Neural cell (in vitro differentiated cells): ENCODE data around the gene NCR3LG1. TPM values are rescaled to one million over a fixed set of nuclear protein-coding genes. Genes with fewer than 3 reads are reported as not detected.

ENCODE experiments used
- H2AFZ ChIP-seq: fragments of 200-600, 300-800 bp; sonication (generic), shearing (Covaris generic); 2 replicates; pipeline ENCODE4 v1.6.0; 2014; ENCODE audit warnings: low read depth, mild to moderate bottlenecking, antibody characterized with exemption, low read length, moderate library complexity
- H3F3A ChIP-seq: fragments of 200-600 bp; shearing (Covaris generic); 2 replicates; pipeline ENCODE4 v1.6.1; 2016; ENCODE audit warnings: mild to moderate bottlenecking, moderate library complexity, mixed read lengths, antibody characterized with exemption, low read length; ENCODE audit not compliant: insufficient read depth, poor library complexity, severe bottlenecking
- H3K27ac ChIP-seq: fragments of 200-600, 300-800 bp; sonication (generic), shearing (Covaris generic); 2 replicates; pipeline ENCODE4 v1.5.1; 2014; ENCODE audit warnings: mild to moderate bottlenecking, low read length, moderate library complexity
- H3K27me3 ChIP-seq: fragments of 300-800, 200-600 bp; sonication (generic), shearing (Covaris generic); 2 replicates; pipeline ENCODE4 v1.6.0; 2014; ENCODE audit warnings: mild to moderate bottlenecking, low read depth, low read length, moderate library complexity; ENCODE audit not compliant: insufficient read depth
- H3K36me3 ChIP-seq: fragments of 300-800, 200-600 bp; sonication (generic), shearing (Covaris generic); 2 replicates; pipeline ENCODE4 v1.5.1; 2014; ENCODE audit warnings: mild to moderate bottlenecking, antibody characterized with exemption, low read length, moderate library complexity; ENCODE audit not compliant: insufficient read depth
- H3K4me2 ChIP-seq: fragments of 300-800, 200-600 bp; sonication (generic), shearing (Covaris generic); 2 replicates; pipeline ENCODE4 v1.6.0; 2014; ENCODE audit warnings: mild to moderate bottlenecking, low read length
- H3K4me3 ChIP-seq: fragments of 300-800, 200-600 bp; sonication (generic), shearing (Covaris generic); 2 replicates; pipeline ENCODE4 v1.5.1; 2014; ENCODE audit warnings: mild to moderate bottlenecking, low read length, moderate library complexity
- H3K79me2 ChIP-seq: fragments of 200-600 bp; shearing (Covaris generic); replicated peaks from 2 replicates; pipeline ENCODE4 v1.6.0; 2014; ENCODE audit warnings: mild to moderate bottlenecking, low read length, moderate library complexity; ENCODE audit not compliant: insufficient read depth
- H3K9ac ChIP-seq: fragments of 300-800, 200-600 bp; sonication (generic), shearing (Covaris generic); 2 replicates; pipeline ENCODE4 v1.6.1; 2016; ENCODE audit warnings: mild to moderate bottlenecking, low read length, mixed read lengths
- H3K9me2 ChIP-seq: fragments of 200-600 bp; shearing (Covaris generic); 2 replicates; pipeline ENCODE4 v1.6.1; 2016; ENCODE audit warnings: mild to moderate bottlenecking, low read length, mixed read lengths; ENCODE audit not compliant: insufficient read depth
- H3K9me3 ChIP-seq: fragments of 200-600, 300-800 bp; sonication (generic), shearing (Covaris generic); 2 replicates; pipeline ENCODE4 v1.6.1; 2016; ENCODE audit warnings: mild to moderate bottlenecking, mixed run types, low read length, moderate library complexity, mixed read lengths
- H4K20me1 ChIP-seq: fragments of 200-600 bp; shearing (Covaris generic); 2 replicates; pipeline ENCODE4 v1.6.1; 2016; ENCODE audit warnings: mild to moderate bottlenecking, mixed run types; ENCODE audit not compliant: insufficient read depth
- EP300 ChIP-seq: fragments of 450-650 bp; conservative IDR thresholded peaks from 2 replicates; pipeline ENCODE4 v1.6.1; 2014; ENCODE audit warnings: antibody characterized with exemption, mild to moderate bottlenecking, moderate library complexity; ENCODE audit not compliant: poor library complexity, severe bottlenecking
- EZH2 ChIP-seq: fragments of 200-600, 300-800 bp; shearing (Covaris generic), sonication (generic); IDR thresholded peaks from 2 replicates; pipeline ENCODE4 v1.6.1; 2014; ENCODE audit warnings: antibody characterized with exemption, low read length, borderline replicate concordance, mild to moderate bottlenecking; ENCODE audit not compliant: insufficient read depth, poor library complexity, severe bottlenecking
- MXI1 ChIP-seq: fragments of 450-650 bp; conservative IDR thresholded peaks from 2 replicates; pipeline ENCODE4 v1.6.1; 2014; ENCODE audit warnings: antibody characterized with exemption, mild to moderate bottlenecking; ENCODE audit not compliant: poor library complexity, severe bottlenecking
- POLR2AphosphoS5 ChIP-seq: IDR thresholded peaks from 2 replicates; pipeline ENCODE4 v1.6.1; 2012
- RAD21 ChIP-seq: fragments of 450-650 bp; conservative IDR thresholded peaks from 2 replicates; pipeline ENCODE4 v1.6.1; 2014; ENCODE audit warnings: antibody characterized with exemption, mild to moderate bottlenecking, moderate library complexity
- SMC3 ChIP-seq: fragments of 450-650 bp; conservative IDR thresholded peaks from 2 replicates; pipeline ENCODE4 v1.6.1; 2014; ENCODE audit warnings: antibody characterized with exemption, mild to moderate bottlenecking, moderate library complexity; ENCODE audit not compliant: poor library complexity
- TAF1 ChIP-seq: IDR thresholded peaks from 2 replicates; pipeline ENCODE4 v1.6.1; 2012; ENCODE audit warnings: low read depth
- polyA plus RNA-seq: library from polyadenylated mRNA; depleted of rRNA; stranded (reverse); fragments of >200 nt; gene quantifications from 2 replicates; pipeline ENCODE4 v1.2.3, GENCODE V29; 2014
- TF ChIP-seq, protein P1 (sequence below): fragments of 450-650 bp; IDR thresholded peaks from 2 replicates; pipeline ENCODE4 v1.5.1; 2014; ENCODE audit warnings: antibody characterized with exemption, mild to moderate bottlenecking, moderate library complexity; ENCODE audit not compliant: poor library complexity, severe bottlenecking
- TF ChIP-seq, protein P2 (sequence below): IDR thresholded peaks from 2 replicates; pipeline ENCODE4 v1.6.1; 2012; ENCODE audit warnings: borderline replicate concordance

NCR3LG1 gene
- polyA plus RNA-seq, 1 donor from 2014 or later = 3.1 TPM

DNA sequence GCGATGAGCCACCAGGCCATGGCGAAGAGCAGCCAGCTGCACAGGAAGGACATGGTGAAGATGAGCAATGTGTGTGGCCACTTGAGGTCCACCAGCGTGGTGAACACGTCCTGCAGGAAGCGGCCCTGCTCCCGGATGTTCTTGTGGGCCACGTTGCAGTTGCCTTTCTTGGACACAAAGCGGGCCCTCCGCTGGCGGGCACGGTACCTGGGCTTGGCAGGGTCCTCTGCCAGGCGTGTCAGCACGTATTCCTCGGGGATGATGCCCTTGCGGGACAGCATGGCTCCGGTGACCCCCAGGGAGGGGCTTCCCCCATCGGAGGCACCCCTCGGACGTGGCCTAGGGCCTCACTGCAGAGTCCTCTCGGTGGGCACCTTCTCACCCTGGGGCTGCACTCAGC lies 36.2 kb downstream of the NCR3LG1 start:
- no peak overlapping the region for H2AFZ ChIP-seq
- H3K27ac ChIP-seq = no peak overlapping the region
- no peak overlapping the region for H3K4me3 ChIP-seq
- no peaks in the 10 kb centered on the region for H3K27me3 ChIP-seq
- no peaks in the 10 kb centered on the region for H3K9me2 ChIP-seq
- H3F3A ChIP-seq = no peaks in the 10 kb centered on the region
- H3K4me2 ChIP-seq = no peak overlapping the region
- no peaks in the 10 kb centered on the region for H3K9me3 ChIP-seq
- no peaks in the 10 kb centered on the region for H4K20me1 ChIP-seq
- H3K79me2 ChIP-seq = no peaks in the 10 kb centered on the region
- no peak overlapping the region for H3K9ac ChIP-seq
- TF ChIP-seq, protein P1, sequence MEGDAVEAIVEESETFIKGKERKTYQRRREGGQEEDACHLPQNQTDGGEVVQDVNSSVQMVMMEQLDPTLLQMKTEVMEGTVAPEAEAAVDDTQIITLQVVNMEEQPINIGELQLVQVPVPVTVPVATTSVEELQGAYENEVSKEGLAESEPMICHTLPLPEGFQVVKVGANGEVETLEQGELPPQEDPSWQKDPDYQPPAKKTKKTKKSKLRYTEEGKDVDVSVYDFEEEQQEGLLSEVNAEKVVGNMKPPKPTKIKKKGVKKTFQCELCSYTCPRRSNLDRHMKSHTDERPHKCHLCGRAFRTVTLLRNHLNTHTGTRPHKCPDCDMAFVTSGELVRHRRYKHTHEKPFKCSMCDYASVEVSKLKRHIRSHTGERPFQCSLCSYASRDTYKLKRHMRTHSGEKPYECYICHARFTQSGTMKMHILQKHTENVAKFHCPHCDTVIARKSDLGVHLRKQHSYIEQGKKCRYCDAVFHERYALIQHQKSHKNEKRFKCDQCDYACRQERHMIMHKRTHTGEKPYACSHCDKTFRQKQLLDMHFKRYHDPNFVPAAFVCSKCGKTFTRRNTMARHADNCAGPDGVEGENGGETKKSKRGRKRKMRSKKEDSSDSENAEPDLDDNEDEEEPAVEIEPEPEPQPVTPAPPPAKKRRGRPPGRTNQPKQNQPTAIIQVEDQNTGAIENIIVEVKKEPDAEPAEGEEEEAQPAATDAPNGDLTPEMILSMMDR = no peak
- TF ChIP-seq, protein P2, sequence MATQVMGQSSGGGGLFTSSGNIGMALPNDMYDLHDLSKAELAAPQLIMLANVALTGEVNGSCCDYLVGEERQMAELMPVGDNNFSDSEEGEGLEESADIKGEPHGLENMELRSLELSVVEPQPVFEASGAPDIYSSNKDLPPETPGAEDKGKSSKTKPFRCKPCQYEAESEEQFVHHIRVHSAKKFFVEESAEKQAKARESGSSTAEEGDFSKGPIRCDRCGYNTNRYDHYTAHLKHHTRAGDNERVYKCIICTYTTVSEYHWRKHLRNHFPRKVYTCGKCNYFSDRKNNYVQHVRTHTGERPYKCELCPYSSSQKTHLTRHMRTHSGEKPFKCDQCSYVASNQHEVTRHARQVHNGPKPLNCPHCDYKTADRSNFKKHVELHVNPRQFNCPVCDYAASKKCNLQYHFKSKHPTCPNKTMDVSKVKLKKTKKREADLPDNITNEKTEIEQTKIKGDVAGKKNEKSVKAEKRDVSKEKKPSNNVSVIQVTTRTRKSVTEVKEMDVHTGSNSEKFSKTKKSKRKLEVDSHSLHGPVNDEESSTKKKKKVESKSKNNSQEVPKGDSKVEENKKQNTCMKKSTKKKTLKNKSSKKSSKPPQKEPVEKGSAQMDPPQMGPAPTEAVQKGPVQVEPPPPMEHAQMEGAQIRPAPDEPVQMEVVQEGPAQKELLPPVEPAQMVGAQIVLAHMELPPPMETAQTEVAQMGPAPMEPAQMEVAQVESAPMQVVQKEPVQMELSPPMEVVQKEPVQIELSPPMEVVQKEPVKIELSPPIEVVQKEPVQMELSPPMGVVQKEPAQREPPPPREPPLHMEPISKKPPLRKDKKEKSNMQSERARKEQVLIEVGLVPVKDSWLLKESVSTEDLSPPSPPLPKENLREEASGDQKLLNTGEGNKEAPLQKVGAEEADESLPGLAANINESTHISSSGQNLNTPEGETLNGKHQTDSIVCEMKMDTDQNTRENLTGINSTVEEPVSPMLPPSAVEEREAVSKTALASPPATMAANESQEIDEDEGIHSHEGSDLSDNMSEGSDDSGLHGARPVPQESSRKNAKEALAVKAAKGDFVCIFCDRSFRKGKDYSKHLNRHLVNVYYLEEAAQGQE = no peak
- TF ChIP-seq EZH2 (no peak), SMC3 (no peak), TAF1 (no peak), POLR2AphosphoS5 (no peak), EP300 (no peak), RAD21 (no peak), MXI1 (no peak)
- H3K36me3 ChIP-seq = no peaks in the 10 kb centered on the region

DNA sequence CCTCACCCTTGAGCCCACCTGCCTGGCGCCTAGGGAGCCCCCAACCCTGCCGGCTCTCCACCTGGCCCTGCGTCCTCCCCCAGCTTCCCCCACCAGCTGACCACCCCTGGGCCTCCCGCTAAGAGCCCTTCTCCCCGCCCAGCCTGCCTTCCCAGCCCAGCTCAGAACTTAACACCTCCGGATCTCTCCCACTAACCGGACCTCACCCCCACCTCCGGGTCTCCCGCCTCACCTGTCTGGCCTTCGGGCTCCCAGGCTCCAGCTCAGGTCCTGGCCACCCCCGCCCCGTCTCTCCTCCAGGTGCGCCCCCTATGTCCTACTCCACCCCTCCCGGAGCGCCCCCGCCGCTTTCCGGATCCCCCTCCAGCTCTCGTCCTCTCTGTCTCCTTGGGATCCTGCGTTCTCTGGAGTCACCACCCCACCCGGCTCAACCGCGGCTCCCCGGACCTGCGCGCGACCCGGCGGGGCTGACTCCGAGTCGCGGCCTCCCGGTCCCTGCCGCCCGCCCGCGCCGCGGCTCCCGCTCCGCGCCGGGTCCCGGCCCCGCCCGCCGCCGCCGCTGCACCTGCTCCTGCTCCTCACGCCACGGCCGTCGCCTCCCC lies 37.1 kb downstream of the NCR3LG1 start, which contains the start of gene KCNJ11:
TSS of gene KCNJ11 (minus strand) at position 51 of the 602 bp plus-strand sequence. CDS start 568 bp downstream, outside the sequence.
- Histone ChIP-seq H3K9ac (peak within 1 kb of the TSS; percentile 69), H2AFZ (peak within 1 kb of the TSS; percentile 60), H3K4me3 (peak within 1 kb of the TSS; percentile 72), H3K9me2 (no peaks in the 10 kb centered on the region), H4K20me1 (no peaks in the 10 kb centered on the region), H3K4me2 (peak within 1 kb of the TSS; percentile 59), H3K27me3 (no peaks in the 10 kb centered on the region), H3K27ac (no peak within 1 kb of the TSS), H3F3A (no peaks in the 10 kb centered on the region), H3K9me3 (no peaks in the 10 kb centered on the region), H3K36me3 (no peaks in the 10 kb centered on the region), H3K79me2 (no peaks in the 10 kb centered on the region)
- TF ChIP-seq EP300 = no peak
- TF ChIP-seq TAF1 = no peak
- TF ChIP-seq SMC3 = peak; percentile 0
- TF ChIP-seq, protein P2 = no peak
- TF ChIP-seq, protein P1 = no peak
